ENCODE data around the gene MACF1.
A peak's percentile ranks its signal among the peaks of the same experiment; 100 is the strongest.

Gene MACF1

GRCh38 chr1:39360731-39361130 lies 156.2 kb downstream of the MACF1 start:
- DNase-seq = peak; percentile 26

- no peak for DNase-seq
Measured at GRCh38 chr1:39361446-39361845, 157.0 kb downstream of the MACF1 start.

- DNase-seq = no peak
Measured at GRCh38 chr1:39363267-39363666, 158.8 kb downstream of the MACF1 start.

GRCh38 chr1:39368045-39368444 lies 163.6 kb downstream of the MACF1 start:
- DNase-seq = no peak

- DNase-seq = no peak
Measured at GRCh38 chr1:39369565-39369964, 165.1 kb downstream of the MACF1 start.

GRCh38 chr1:39370602-39371001 lies 166.1 kb downstream of the MACF1 start:
- no peak for DNase-seq

- no peak for DNase-seq
Measured at GRCh38 chr1:39372105-39372504, 167.6 kb downstream of the MACF1 start.

GRCh38 chr1:39376656-39377055 lies 172.2 kb downstream of the MACF1 start:
- DNase-seq = no peak

GRCh38 chr1:39378377-39378776 lies 173.9 kb downstream of the MACF1 start:
- DNase-seq = no peak

GRCh38 chr1:39379187-39379586 lies 174.7 kb downstream of the MACF1 start:
- DNase-seq = no peak

- DNase-seq = no peak
Measured at GRCh38 chr1:39380036-39380435, 175.5 kb downstream of the MACF1 start.

- DNase-seq = no peak
Measured at GRCh38 chr1:39381839-39382238, 177.3 kb downstream of the MACF1 start.

GRCh38 chr1:39384305-39384704 lies 179.8 kb downstream of the MACF1 start:
- no peak for DNase-seq

GRCh38 chr1:39385067-39385988 lies 180.8 kb downstream of the MACF1 start:
- DNase-seq = no peak

- DNase-seq = no peak
Measured at GRCh38 chr1:39386997-39387396, 182.5 kb downstream of the MACF1 start.

GRCh38 chr1:39387452-39387851 lies 183.0 kb downstream of the MACF1 start:
- peak; percentile 95 for DNase-seq

- peak; percentile 88 for DNase-seq
Measured at GRCh38 chr1:39391691-39392679, 187.5 kb downstream of the MACF1 start.

GRCh38 chr1:39392851-39393573 lies 188.5 kb downstream of the MACF1 start:
- no peak for DNase-seq

- no peak for DNase-seq
Measured at GRCh38 chr1:39393645-39394044, 189.2 kb downstream of the MACF1 start.

GRCh38 chr1:39394059-39394458 lies 189.6 kb downstream of the MACF1 start:
- DNase-seq = no peak

- no peak for DNase-seq
Measured at GRCh38 chr1:39394598-39394997, 190.1 kb downstream of the MACF1 start.

GRCh38 chr1:39395357-39395831 lies 190.9 kb downstream of the MACF1 start:
- peak; percentile 84 for DNase-seq

- DNase-seq = no peak
Measured at GRCh38 chr1:39396671-39397070, 192.2 kb downstream of the MACF1 start.
